HG02970 (cell line): ENCODE results near the gene EFCAB8.
"Not testable (repeated sequence)": the region's sequence is repeated elsewhere in the genome, so short reads cannot be mapped to it uniquely, and the experiment has no call there.

Experiments
- ATAC-seq: cut with Tn5 transposase; IDR thresholded peaks from one replicate; pipeline ENCODE4 v1.9.1; 2021; ENCODE audit warnings: mild to moderate bottlenecking, moderate library complexity, moderate number of reproducible peaks; ENCODE audit not compliant: unreplicated experiment, low FRiP score

EFCAB8 gene

DNA sequence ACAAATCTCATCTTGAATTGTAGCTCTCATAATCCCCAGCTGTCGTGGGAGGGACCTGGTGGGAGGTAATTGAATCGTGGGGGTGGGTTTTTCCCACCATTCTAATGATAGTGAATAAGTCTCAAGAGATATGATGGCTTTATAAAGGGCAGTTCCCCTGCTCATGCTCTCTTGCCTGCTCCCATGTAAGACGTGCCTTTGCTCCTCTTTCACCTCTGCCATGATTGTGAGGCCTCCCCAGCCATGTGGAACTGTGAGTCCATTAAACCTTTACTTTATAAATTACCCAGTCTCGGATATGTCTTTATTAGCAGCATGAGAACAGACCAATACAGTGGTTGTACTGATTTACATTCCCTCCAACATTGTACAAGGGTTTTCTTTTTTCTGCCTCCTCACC, 75.9 kb downstream of the EFCAB8 start:
- ATAC-seq, result no peak

GRCh38 chr20:32941155-32941885, 82.6 kb downstream of the EFCAB8 start:
- no peak for ATAC-seq

DNA sequence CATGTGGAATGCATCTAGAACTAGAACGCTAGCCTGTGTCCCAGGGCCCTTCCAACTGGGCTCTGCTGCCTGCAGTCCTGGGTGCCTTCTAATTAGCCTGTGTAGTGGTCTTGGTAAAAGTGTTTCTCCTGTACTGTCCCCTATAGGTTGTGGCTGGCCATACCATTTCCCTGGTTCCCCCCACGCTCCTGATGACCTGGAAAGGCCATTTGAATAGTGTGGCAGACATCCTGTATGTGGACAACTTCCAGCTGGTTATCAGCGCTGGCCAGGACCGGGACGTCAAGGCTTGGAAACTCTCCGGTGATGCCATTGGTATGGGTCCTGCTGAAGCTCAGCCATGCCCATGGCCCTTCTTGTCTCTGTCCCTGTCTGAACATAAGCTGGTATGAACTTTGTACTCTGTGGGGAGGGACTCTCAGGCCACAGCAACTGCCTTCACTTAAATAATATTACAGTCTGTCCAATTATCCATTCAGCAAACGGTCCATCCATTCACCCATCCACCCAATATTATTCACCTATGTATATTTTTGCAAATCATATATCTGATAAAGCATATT, 84.8 kb downstream of the EFCAB8 start:
- ATAC-seq, result no peak

GRCh38 chr20:32945710-32946221, 87.0 kb downstream of the EFCAB8 start:
- no peak for ATAC-seq

DNA sequence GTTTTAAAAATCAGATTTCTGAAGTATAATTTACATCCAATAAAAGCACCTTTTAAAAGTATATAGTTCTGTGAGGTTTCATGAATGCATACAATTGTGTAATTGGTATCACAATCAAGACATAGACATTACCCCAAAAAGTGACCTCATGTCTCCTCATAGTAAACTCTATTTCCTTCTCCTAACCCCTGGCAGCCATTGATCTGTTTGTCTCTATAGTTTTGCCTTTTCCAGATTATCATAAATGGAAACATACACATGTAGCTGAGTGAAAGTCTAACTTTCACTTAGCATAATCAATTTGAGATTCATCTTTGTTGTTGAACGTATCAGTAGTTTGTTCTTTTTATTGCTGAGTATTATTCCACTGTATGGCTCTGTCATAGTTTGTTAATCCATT, 87.9 kb downstream of the EFCAB8 start:
- no peak for ATAC-seq

DNA sequence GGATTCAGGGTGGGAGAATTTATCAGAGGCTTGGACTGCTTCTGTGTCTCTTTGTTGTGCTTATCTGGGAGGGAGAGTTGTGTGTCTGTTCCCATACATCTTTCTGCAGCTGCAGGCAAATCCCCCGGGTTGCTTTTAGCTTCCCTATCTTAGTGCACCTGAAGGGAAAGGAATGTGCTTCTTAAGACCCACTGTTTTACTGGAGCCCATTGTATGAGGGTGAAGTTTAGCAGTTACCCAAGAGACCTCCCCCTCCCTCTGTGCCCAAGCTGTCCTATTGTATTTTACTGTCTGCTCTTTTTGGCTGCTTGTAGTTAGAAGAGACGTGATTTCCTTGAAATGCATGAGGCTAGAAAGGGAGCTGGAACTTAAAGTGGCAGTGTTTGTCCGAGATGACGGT, 91.8 kb downstream of the EFCAB8 start:
- ATAC-seq, result not testable (repeated sequence)

DNA sequence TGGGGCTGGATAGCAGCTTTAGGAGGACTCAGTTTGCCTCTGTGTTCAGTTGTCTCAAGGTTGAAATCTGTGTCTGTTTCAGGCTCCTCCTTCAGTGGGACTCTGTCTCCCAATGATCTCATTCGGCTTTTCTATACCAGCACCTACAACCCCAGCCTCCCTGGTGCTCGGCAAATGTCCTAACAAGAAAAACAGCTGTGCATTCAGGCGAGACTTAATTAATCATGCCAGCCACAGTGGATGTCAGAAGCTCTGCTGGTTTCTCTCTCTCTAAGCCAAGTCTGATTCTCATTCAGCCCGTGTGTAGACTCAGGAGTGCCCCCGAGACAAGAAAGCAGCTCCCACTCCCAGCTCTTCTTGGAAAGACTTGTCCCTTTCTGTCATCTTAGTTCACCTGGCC, 98.7 kb downstream of the EFCAB8 start:
- ATAC-seq, result no peak

DNA sequence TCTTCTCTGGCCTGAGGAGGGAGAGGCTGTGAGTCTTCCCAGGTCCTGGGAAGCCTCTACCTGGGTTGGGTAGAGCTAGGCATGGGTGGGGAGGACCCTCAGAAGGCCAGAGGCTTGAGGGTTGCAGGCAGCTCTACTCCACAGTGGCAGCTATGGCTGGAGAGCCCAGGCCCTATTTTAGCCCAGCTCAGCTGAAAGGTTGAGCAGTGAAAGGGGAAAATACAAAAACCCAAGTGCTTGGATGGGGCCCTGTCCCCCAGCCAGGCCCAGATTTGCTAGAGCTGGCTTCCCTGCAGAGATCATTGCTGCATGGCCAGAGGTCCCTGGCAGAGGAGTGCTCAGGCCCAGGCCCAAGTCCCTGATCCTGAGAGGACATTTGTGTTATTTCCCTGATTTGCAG, 99.9 kb downstream of the EFCAB8 start:
- no peak for ATAC-seq

- ATAC-seq, result no peak
These were observed 100.9 kb downstream of the EFCAB8 start for GRCh38 chr20:32959351-32960221.

DNA sequence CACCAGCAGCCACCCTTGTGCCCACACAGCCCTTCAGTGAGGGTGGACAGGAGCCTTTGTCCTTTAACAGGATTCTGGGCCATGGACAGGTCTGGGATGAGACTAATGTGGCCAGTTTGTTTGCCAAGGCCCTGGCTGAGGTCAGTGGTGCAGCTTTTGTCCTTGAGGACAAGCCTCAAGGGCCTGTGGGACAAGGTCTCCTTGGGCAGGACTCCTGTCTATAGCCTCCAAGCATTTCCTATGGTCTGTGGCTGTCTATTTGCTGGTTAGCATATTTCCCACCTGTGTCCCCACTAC, 101.4 kb downstream of the EFCAB8 start:
- no peak for ATAC-seq

GRCh38 chr20:32960849-32961731, 102.4 kb downstream of the EFCAB8 start:
- no peak for ATAC-seq

GRCh38 chr20:32962053-32962452, 103.3 kb downstream of the EFCAB8 start:
- no peak for ATAC-seq

DNA sequence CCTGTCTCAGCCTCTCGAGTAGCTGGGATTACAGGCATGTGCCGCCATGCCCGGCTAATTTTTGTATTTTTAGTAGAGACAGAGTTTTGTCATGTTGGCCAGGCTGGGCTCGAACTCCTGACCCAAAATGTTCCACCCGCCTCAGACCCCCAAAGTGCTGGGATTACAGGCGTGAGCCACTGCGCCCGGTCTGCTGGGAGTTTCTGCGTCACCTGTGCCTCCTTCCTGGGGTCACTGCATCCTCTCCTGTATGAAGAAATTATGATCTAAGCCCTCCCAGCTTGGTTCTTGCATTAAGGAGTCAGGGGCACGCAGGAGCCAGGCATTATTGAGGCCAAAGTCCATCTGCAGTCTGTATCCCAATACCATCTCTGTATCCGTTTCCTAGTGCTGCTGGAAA, 103.9 kb downstream of the EFCAB8 start:
- ATAC-seq, result not testable (repeated sequence)

GRCh38 chr20:32963176-32963575, 104.5 kb downstream of the EFCAB8 start:
- no peak for ATAC-seq

- no peak for ATAC-seq
These were observed 105.9 kb downstream of the EFCAB8 start for GRCh38 chr20:32964575-32964974.

- no peak for ATAC-seq
These were observed 106.4 kb downstream of the EFCAB8 start for GRCh38 chr20:32965115-32965514.

- no peak for ATAC-seq
These were observed 107.1 kb downstream of the EFCAB8 start for GRCh38 chr20:32965581-32966373.

GRCh38 chr20:32966382-32966781, 107.7 kb downstream of the EFCAB8 start:
- no peak for ATAC-seq

GRCh38 chr20:32966881-32967781, 108.4 kb downstream of the EFCAB8 start:
- no peak for ATAC-seq
